Hepatocyte (in vitro differentiated cells): ENCODE results near the gene EGFL7. TPM values are rescaled to one million over a fixed set of nuclear protein-coding genes. Genes with fewer than 3 reads are reported as not detected.

ENCODE experiments used
- DNase-seq: peaks from one replicate; pipeline ENCODE4 v3.0.0-alpha.2; 2016; ENCODE audit warnings: low spot score
- H2AFZ ChIP-seq: fragments of 200-600 bp; sonication (generic); 2 replicates; pipeline ENCODE4 v1.6.0; 2016; ENCODE audit warnings: antibody characterized with exemption, mild to moderate bottlenecking
- H3K27ac ChIP-seq: fragments of 200-600 bp; sonication (generic); 2 replicates; pipeline ENCODE4 v1.5.1; 2016; ENCODE audit warnings: mild to moderate bottlenecking
- H3K27me3 ChIP-seq: fragments of 200-600 bp; sonication (generic); 2 replicates; pipeline ENCODE4 v1.6.1; 2016
- H3K36me3 ChIP-seq: fragments of 200-600 bp; sonication (generic); replicated peaks from 2 replicates; pipeline ENCODE4 v1.5.1; 2016; ENCODE audit warnings: low read depth; ENCODE audit not compliant: insufficient read depth
- H3K4me1 ChIP-seq: fragments of 200-600 bp; sonication (generic); 2 replicates; pipeline ENCODE4 v1.5.1; 2016; ENCODE audit warnings: mild to moderate bottlenecking, moderate library complexity; ENCODE audit not compliant: insufficient read depth
- H3K4me2 ChIP-seq: fragments of 200-600 bp; sonication (generic); 2 replicates; pipeline ENCODE4 v1.6.0; 2016
- H3K4me3 ChIP-seq: fragments of 200-600 bp; sonication (generic); 2 replicates; pipeline ENCODE4 v1.5.1; 2016; ENCODE audit warnings: mild to moderate bottlenecking
- H3K79me2 ChIP-seq: fragments of 200-600 bp; sonication (generic); 2 replicates; pipeline ENCODE4 v1.6.0; 2017; ENCODE audit warnings: mild to moderate bottlenecking
- H3K9me2 ChIP-seq: fragments of 200-600 bp; sonication (generic); replicated peaks from 2 replicates; pipeline ENCODE4 v1.6.0; 2017; ENCODE audit warnings: mild to moderate bottlenecking; ENCODE audit not compliant: insufficient read depth
- H3K9me3 ChIP-seq: fragments of 200-600 bp; sonication (generic); 2 replicates; pipeline ENCODE4 v1.5.1; 2016; ENCODE audit warnings: low read depth, mild to moderate bottlenecking
- H4K20me1 ChIP-seq: fragments of 200-600 bp; sonication (generic); 2 replicates; pipeline ENCODE4 v1.6.0; 2016; ENCODE audit warnings: mild to moderate bottlenecking; ENCODE audit not compliant: insufficient read depth, poor library complexity, severe bottlenecking
- CTCF ChIP-seq: fragments of 200-600 bp; sonication (generic); IDR thresholded peaks from 2 replicates; pipeline ENCODE4 v1.5.1; 2016; ENCODE audit warnings: antibody characterized with exemption, mild to moderate bottlenecking; ENCODE audit not compliant: poor library complexity
- EZH2 ChIP-seq: fragments of 200-600 bp; sonication (generic); IDR thresholded peaks from 2 replicates; pipeline ENCODE4 v1.6.1; 2016; ENCODE audit warnings: antibody characterized with exemption, mild to moderate bottlenecking, borderline replicate concordance
- EZH2phosphoT487 ChIP-seq: fragments of 200-600 bp; sonication (generic); IDR thresholded peaks from one replicate; pipeline ENCODE4 v1.6.1; 2018; ENCODE audit warnings: antibody characterized with exemption, mild to moderate bottlenecking, low read depth, moderate library complexity; ENCODE audit not compliant: unreplicated experiment, severe bottlenecking
- WGBS: methylation state at CpG from one replicate; pipeline ENCODE4 v1.1.6; 2016; ENCODE audit warnings: low lambda C conversion rate; ENCODE audit errors: missing lambda C conversion rate; 5-methylcytosine and 5-hydroxymethylcytosine counted together
- polyA plus RNA-seq: library from polyadenylated mRNA; unstranded; fragments of >200 nt; fragmentation: Nextera tagmentation; extraction: Ambion mirVana; gene quantifications from 2 replicates; pipeline ENCODE4 v1.2.1, GENCODE V29; 2016
- total RNA-seq: library from RNA; depleted of rRNA; stranded (reverse); fragments of >200 nt; gene quantifications from 2 replicates; pipeline ENCODE4 v1.2.3, GENCODE V29; 2014

EGFL7 gene
- total and polyA plus RNA-seq, 2 experiments from 2014 or later = 50.0 to 82.5 TPM

GRCh38 chr9:136658849-136659535 lies 3.7 kb upstream of the EGFL7 start:
- Histone ChIP-seq H4K20me1 (no peaks in the 10 kb centered on the region), H3K27ac (no peak overlapping the region), H3K79me2 (no peaks in the 10 kb centered on the region), H3K4me3 (no peak overlapping the region), H2AFZ (no peak overlapping the region), H3K9me3 (no peaks in the 10 kb centered on the region), H3K4me1 (no peaks in the 10 kb centered on the region), H3K27me3 (no peaks in the 10 kb centered on the region), H3K4me2 (no peak overlapping the region), H3K36me3 (no peaks in the 10 kb centered on the region), H3K9me2 (no peaks in the 10 kb centered on the region)
- TF ChIP-seq EZH2 (no peak), CTCF (no peak), EZH2phosphoT487 (no peak)
- 77% methylated on average over 34 of the region's 37 CpGs for WGBS
- DNase-seq = no peak

DNA sequence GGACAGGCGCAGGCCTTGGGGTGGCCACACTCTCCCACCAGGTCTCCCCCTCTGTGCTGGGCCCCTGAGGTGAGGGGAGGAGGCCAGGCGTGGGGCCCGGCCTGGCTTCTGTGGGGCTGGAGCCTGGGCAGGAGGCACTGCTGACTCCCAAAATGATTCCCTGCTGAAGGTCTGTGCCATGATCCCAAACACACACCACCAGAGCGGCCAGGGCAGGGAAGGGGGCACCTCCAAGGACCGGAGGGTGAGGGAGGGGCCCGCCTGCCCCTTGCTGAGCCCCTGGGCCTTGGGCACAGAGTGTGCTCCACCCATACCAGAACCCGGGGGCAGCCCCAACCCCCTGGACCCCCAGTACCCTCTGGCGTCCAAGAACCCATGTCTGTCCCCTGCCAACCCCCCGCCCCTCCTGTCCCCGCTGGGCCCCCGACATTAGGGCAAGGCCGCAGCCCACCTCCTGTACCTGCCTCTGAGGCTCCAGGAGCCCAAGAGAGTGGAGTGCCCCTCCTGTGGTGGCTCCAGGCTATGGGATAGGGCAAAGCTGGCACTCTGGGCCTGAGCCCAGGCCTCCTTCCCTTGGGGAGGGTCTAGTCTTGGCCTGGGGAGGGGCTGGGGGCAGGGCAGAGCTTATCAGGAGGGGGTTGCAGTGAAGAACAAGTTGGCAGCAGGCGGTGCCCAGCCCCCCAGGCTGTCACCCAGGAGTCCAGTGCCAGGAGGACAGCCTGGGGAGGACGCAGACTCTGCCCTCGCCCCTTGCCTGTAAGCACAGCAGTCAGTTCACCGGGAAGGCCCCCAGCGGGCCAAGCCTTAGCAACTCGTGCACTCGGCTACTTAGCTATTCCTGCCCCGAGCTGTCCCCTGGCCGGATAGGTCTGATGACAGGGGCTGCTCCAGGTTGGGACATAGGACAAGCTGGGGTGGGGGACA lies 2.6 kb upstream of the EGFL7 start:
- Histone ChIP-seq H2AFZ (no peak overlapping the region), H3K27ac (no peak overlapping the region), H3K9me3 (no peaks in the 10 kb centered on the region), H4K20me1 (no peaks in the 10 kb centered on the region), H3K36me3 (no peaks in the 10 kb centered on the region), H3K4me1 (no peaks in the 10 kb centered on the region), H3K79me2 (no peaks in the 10 kb centered on the region), H3K9me2 (no peaks in the 10 kb centered on the region), H3K4me2 (no peak overlapping the region), H3K4me3 (no peak overlapping the region), H3K27me3 (no peaks in the 10 kb centered on the region)
- DNase-seq = no peak
- TF ChIP-seq CTCF = no peak
- no peak for TF ChIP-seq EZH2
- TF ChIP-seq EZH2phosphoT487 = no peak
- whole genome bisulfite sequencing = 82% methylated on average over 18 of the region's 21 CpGs

DNA sequence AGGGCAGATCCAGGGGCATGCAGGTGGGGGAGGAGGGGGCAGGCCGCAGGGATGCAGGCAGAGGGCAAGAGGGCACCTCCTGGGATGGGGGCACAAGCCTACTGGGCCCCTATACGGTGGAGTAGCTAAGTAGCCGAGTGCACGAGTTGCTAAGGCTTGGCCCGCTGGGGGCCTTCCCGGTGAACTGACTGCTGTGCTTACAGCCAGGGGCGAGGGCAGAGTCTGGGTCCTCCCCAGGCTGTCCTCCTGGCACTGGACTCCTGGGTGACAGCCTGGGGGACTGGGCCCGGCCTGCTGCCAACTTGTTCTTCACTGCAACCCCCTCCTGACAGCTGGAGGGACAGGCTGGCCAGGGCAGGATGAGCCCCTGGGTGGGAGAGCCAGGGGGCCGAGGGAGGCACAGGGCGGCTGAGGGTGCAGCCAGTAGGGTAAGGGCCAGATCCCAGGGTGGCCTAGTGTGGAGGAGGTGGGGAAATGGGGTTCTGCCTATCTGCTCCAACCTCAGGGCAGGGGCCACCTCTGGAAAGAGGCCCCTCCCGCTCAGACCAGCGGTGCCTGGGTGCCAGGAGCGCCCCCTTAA lies 1.7 kb upstream of the EGFL7 start:
- Histone ChIP-seq H3K27me3 (no peaks in the 10 kb centered on the region), H3K4me3 (no peak overlapping the region)

More for the DNA sequence above, 1.7 kb upstream of the EGFL7 start:
- Histone ChIP-seq H3K36me3 (no peaks in the 10 kb centered on the region), H3K79me2 (no peaks in the 10 kb centered on the region), H3K9me3 (no peaks in the 10 kb centered on the region), H3K4me1 (no peaks in the 10 kb centered on the region), H3K4me2 (no peak overlapping the region), H3K27ac (no peak overlapping the region), H3K9me2 (no peaks in the 10 kb centered on the region), H4K20me1 (no peaks in the 10 kb centered on the region), H2AFZ (no peak overlapping the region)
- DNase-seq = no peak
- no peak for TF ChIP-seq EZH2
- no peak for TF ChIP-seq EZH2phosphoT487
- no peak for TF ChIP-seq CTCF
- WGBS = 96% methylated on average over 11 of the region's 13 CpGs
